SU-DHL-6 (cell line): ENCODE data around the gene NUDT14.

ENCODE experiments used
- CTCF ChIP-seq: fragments of 200-600 bp; sonication (generic); IDR thresholded peaks from one replicate; pipeline ENCODE4 v1.5.1; 2017; ENCODE audit warnings: antibody characterized with exemption, mild to moderate bottlenecking, low read length, moderate library complexity; ENCODE audit not compliant: insufficient read depth, poor library complexity, severe bottlenecking
- EZH2phosphoT487 ChIP-seq: fragments of 200-600 bp; sonication (generic), shearing (Covaris generic); conservative IDR thresholded peaks from 2 replicates; pipeline ENCODE4 v1.6.1; 2018; ENCODE audit warnings: mild to moderate bottlenecking, antibody characterized with exemption, low read length, moderate library complexity, mixed read lengths

GRCh38 chr14:105203057-105203531 is 22.0 kb upstream of the NUDT14 start:
- TF ChIP-seq CTCF: peak; percentile 96
- no peak for TF ChIP-seq EZH2phosphoT487
